ENCODE results near the gene IFT81.
"Not testable (repeated sequence)": the region's sequence is repeated elsewhere in the genome, so short reads cannot be mapped to it uniquely, and the experiment has no call there.

Gene IFT81

DNA sequence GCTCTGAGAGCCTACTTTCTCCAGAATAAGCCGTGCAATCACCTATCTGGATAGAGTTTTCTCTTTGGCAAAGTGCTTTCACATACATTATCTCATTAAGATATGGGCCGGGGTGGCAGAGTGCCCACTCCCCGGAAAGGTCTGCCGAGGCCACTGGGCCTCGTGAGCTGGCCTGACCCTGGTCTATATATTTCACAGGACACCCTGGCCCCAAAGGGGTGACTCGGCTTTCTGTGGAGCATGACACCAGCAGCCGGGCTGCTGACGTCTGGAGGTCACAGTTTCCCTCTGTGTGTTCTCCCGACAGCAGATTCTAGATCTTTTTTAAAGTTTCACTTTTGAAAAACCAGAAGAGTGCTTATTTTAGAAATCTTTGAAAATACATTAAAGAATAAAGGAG, 129.0 kb downstream of the IFT81 start:
- H3K27ac ChIP-seq (ENCODE audit: low read length): no peak overlapping the region
- no peaks in the 10 kb centered on the region for H3K4me1 ChIP-seq (ENCODE audit: insufficient read depth, low read length)
- no peaks in the 10 kb centered on the region for H3K9me3 ChIP-seq (ENCODE audit: insufficient read depth, low read depth, low read length)
- H3K27me3 ChIP-seq (ENCODE audit: insufficient read depth, low read length): no peaks in the 10 kb centered on the region
- no peaks in the 10 kb centered on the region for H3K36me3 ChIP-seq (ENCODE audit: insufficient read depth, low read depth, low read length)
- no peak overlapping the region for H3K9ac ChIP-seq (ENCODE audit: low read depth, low read length)
- H3K4me3 ChIP-seq (ENCODE audit: low read length): no peak overlapping the region

DNA sequence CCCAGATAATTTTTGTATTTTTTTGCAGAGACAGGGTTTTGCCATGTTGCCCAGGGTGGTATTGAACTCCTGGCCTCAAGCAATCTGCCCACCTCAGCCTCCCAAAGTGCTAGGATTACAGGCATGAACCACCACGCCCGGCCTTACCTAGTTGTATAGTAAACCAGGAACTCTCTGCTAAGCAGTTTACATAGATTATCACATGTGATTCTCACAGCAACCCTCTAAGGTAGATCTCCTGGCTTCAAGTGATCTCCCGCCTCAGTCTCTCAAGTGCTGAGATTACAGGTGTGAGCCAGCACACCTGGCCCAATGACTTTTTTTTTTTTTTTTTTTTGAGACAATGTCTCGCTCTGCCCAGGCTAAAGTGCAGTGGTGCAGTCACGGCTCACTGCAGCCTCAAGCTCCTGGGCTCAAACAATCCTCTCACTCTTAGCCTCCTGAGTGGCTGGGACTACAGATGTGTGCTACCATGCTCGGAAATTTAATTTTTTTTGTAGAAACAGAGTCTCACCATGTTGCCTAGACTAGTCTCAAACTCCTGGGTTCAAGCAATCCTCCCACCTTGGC, 130.9 kb downstream of the IFT81 start:
- no peak overlapping the region for H3K4me3 ChIP-seq (ENCODE audit: low read length)
- H3K27ac ChIP-seq (ENCODE audit: low read length): no peak overlapping the region
- no peaks in the 10 kb centered on the region for H3K9me3 ChIP-seq (ENCODE audit: insufficient read depth, low read depth, low read length)
- H3K36me3 ChIP-seq (ENCODE audit: insufficient read depth, low read depth, low read length): no peaks in the 10 kb centered on the region
- no peaks in the 10 kb centered on the region for H3K4me1 ChIP-seq (ENCODE audit: insufficient read depth, low read length)
- no peaks in the 10 kb centered on the region for H3K27me3 ChIP-seq (ENCODE audit: insufficient read depth, low read length)
- H3K9ac ChIP-seq (ENCODE audit: low read depth, low read length): no peak overlapping the region

DNA sequence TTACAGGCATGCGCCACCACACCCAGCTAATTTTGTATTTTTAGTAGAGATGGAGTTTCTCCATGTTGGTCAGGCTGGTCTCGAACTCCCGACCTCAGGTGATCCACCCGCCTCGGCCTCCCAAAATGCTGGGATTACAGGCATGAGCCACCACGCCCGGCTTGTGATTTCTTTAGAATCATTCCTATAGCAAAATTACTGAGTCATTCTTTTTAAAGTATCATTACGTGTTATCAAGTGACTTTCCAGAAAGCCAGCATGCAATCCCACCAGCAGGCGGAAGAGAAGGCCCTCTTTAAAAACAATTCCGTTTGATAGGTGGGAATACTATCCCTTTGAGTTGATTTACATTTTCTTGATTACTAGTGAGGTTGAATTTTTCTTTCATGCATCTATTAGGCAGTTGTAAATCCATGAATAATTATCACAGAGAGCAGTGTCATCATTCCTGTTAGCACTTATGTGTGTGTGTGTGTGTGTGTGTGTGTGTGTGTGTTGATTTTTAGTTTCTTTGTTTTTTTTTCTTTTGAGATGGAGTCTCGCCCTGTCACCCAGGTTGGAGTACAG, 131.8 kb downstream of the IFT81 start:
- H3K4me1 ChIP-seq (ENCODE audit: insufficient read depth, low read length); H3K9me3 ChIP-seq (ENCODE audit: insufficient read depth, low read depth, low read length); H3K9ac ChIP-seq (ENCODE audit: low read depth, low read length); H3K27me3 ChIP-seq (ENCODE audit: insufficient read depth, low read length); H3K4me3 ChIP-seq (ENCODE audit: low read length); H3K36me3 ChIP-seq (ENCODE audit: insufficient read depth, low read depth, low read length); H3K27ac ChIP-seq (ENCODE audit: low read length): not testable (repeated sequence)

DNA sequence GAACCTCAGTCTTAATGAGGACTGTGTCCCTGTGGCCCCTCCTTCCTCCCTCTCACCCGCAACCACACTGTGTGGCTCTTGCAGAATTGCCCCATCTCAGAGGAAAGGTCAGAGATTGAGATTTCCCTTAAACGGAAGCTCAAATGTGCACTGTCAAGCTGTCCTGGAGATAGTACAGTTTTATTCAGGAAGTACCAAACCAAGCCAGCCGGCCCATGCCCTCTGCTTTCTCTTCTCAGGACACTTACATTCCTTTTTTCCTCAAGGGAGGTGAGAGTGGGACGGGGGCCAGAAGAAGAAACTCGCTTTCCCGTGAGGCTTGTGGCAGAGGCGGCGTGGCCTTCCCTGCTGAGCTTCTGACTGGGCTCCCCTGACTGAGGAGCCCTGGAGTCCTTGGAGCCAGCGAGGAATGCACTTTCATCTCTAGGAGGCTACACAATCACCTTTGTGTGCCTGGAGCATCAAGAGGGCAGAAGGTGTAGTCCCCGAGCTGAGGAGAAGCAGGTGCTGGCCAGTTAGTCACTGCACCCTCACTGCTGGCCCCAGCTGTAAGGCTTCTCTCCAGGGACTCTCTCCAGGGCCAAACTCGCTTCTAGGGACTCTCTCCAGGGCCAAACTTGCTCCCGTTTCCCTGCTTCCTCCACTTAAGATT, 132.7 kb downstream of the IFT81 start:
- no peaks in the 10 kb centered on the region for H3K36me3 ChIP-seq (ENCODE audit: insufficient read depth, low read depth, low read length)
- no peak overlapping the region for H3K9ac ChIP-seq (ENCODE audit: low read depth, low read length)
- H3K27ac ChIP-seq (ENCODE audit: low read length): no peak overlapping the region
- no peaks in the 10 kb centered on the region for H3K9me3 ChIP-seq (ENCODE audit: insufficient read depth, low read depth, low read length)
- H3K4me3 ChIP-seq (ENCODE audit: low read length): no peak overlapping the region
- no peaks in the 10 kb centered on the region for H3K27me3 ChIP-seq (ENCODE audit: insufficient read depth, low read length)
- H3K4me1 ChIP-seq (ENCODE audit: insufficient read depth, low read length): no peaks in the 10 kb centered on the region

DNA sequence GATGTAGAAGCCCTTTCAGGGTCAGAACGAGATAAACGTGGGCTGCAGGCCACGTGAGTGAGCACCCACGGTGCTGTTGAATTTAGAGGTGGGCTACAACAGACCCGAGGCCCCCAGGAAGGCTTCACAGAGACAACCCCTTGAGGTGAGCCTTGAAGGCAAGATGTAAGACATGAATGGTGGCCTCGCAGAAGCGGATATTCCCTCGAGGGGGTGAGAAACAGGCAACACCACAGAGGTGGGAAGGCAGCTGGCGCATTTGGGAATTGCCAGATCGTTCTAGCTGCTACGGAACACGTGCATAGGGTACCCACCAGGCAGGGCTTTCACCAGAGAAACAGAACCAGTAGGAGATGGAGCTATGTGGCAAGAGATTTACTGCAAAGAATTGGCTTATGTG, 134.3 kb downstream of the IFT81 start:
- no peaks in the 10 kb centered on the region for H3K4me1 ChIP-seq (ENCODE audit: insufficient read depth, low read length)
- H3K27me3 ChIP-seq (ENCODE audit: insufficient read depth, low read length): no peaks in the 10 kb centered on the region
- H3K9ac ChIP-seq (ENCODE audit: low read depth, low read length): no peak overlapping the region

DNA sequence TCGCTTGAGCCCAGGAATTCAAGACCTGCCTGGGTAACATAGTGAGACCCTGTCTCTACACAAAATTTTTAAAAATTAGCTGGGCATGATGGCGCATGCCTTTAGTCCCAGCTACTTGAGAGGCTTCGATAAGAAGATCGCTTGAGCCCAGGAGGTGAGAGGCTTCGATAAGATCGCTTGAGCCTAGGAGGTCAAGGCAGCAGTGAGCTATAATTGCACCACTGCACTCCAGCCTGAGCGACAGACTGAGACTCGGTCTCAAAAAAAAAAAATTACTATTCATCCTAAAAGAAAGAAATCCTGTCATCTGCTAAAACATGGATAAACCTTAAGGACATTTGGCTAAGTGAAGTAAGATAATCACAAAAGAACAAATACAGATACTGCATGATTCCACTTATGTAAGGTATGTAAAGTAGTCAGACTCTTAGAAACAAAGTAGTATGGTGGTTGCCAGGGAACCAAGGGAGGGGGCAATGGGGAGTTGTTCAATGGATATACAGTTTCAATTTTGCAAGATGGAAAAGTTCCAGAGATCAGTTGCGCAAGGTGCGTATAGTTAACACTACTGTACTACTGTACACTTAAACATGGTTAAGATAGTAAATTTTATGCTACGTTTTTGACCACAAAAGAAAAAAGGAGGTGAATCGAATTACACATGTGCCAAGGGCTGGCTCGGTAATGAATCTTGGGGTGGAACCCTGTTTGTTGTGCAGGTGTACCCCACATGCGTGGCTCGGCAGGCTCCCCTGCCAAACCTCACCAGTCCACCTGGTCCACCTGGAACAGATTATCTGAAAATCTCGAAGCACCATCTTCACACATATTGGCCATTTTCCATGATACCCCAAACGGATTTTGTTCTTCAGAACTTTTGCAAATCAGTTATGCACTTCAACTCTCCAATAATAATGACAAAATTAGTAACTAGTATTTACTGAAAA, 138.6 kb downstream of the IFT81 start:
- Histone ChIP-seq H3K9ac (ENCODE audit: low read depth, low read length) (no peak overlapping the region), H3K4me1 (ENCODE audit: insufficient read depth, low read length) (peaks cover 5% of the 10 kb centered on the region)

More for the DNA sequence above, 134.3 kb downstream of the IFT81 start:
- no peaks in the 10 kb centered on the region for H3K36me3 ChIP-seq (ENCODE audit: insufficient read depth, low read depth, low read length)
- no peaks in the 10 kb centered on the region for H3K9me3 ChIP-seq (ENCODE audit: insufficient read depth, low read depth, low read length)
- H3K4me3 ChIP-seq (ENCODE audit: low read length): no peak overlapping the region
- H3K27ac ChIP-seq (ENCODE audit: low read length): no peak overlapping the region

DNA sequence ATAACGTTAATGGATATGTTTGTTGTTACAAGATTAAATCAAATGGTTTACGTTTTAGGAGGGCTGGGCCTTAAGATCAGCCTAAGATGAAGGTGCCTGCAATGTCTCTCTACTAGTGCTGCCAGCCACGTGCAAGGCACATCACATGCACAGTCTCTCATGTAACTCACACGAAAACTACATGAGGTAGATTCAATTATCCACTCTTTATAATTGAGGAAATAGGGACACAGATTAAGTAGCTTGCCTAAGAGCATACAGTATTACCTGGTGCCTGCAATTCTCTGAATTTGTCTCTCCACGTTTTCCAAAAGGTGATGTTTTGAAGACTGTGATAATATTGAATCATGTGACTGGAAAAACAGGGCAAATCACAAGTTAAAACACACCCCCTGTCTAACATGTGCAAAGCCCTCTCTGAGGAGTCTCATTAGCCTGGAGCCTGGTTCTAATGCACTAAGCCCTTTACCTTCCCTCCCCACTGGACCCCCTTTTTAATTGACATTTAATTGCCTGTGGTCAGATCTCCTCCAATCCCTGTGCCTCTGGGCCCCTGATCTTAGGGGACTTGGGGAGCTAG, 142.3 kb downstream of the IFT81 start:
- H3K27ac ChIP-seq (ENCODE audit: low read length): no peak overlapping the region

More for the DNA sequence above, 138.6 kb downstream of the IFT81 start:
- H3K9me3 ChIP-seq (ENCODE audit: insufficient read depth, low read depth, low read length): no peaks in the 10 kb centered on the region
- no peaks in the 10 kb centered on the region for H3K36me3 ChIP-seq (ENCODE audit: insufficient read depth, low read depth, low read length)
- no peaks in the 10 kb centered on the region for H3K27me3 ChIP-seq (ENCODE audit: insufficient read depth, low read length)
- H3K27ac ChIP-seq (ENCODE audit: low read length): no peak overlapping the region
- no peak overlapping the region for H3K4me3 ChIP-seq (ENCODE audit: low read length)

DNA sequence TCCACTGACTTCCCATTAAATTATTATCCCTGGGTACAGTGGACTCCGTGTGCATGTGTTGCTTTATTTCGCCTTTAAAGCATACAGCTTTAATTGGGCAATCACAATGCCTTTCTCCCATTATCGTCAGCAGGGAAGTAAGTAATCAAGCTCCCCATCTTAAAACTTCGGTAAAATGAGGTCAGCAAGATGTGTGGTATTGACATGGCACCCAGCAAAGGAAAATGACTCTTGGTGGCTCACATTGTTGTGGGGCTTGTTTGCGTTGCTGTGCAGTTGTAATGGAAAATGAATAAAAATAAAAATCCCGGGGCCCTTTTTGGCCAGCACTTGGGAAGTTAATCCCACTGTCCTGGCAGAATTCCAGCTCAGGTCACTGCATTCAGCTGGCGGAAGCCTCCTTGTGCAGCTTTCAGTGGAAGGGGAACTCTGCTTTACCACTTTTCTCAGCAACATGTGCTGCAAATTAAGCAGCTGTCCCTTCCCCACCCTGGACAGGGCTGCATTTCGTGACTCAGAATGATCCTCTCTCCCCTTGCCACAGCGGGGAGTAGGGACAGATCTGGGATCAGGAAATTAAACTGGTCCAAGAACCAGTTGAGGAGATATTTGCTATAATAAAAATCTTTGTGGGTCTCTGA, 142.9 kb downstream of the IFT81 start:
- no peaks in the 10 kb centered on the region for H3K9me3 ChIP-seq (ENCODE audit: insufficient read depth, low read depth, low read length)
- peaks cover 21% of the 10 kb centered on the region for H3K4me1 ChIP-seq (ENCODE audit: insufficient read depth, low read length)
- H3K9ac ChIP-seq (ENCODE audit: low read depth, low read length): no peak overlapping the region; the same call in none of the 2 replicates
- H3K36me3 ChIP-seq (ENCODE audit: insufficient read depth, low read depth, low read length): no peaks in the 10 kb centered on the region
- H3K27ac ChIP-seq (ENCODE audit: low read length): no peak overlapping the region
- no peaks in the 10 kb centered on the region for H3K27me3 ChIP-seq (ENCODE audit: insufficient read depth, low read length)
- no peak overlapping the region for H3K4me3 ChIP-seq (ENCODE audit: low read length)

More for the DNA sequence above, 142.3 kb downstream of the IFT81 start:
- no peak overlapping the region; the same call in 1 of the 2 replicates for H3K9ac ChIP-seq (ENCODE audit: low read depth, low read length)
- no peaks in the 10 kb centered on the region for H3K9me3 ChIP-seq (ENCODE audit: insufficient read depth, low read depth, low read length)
- peaks cover 21% of the 10 kb centered on the region for H3K4me1 ChIP-seq (ENCODE audit: insufficient read depth, low read length)
- H3K27me3 ChIP-seq (ENCODE audit: insufficient read depth, low read length): no peaks in the 10 kb centered on the region
- H3K4me3 ChIP-seq (ENCODE audit: low read length): no peak overlapping the region
- no peaks in the 10 kb centered on the region for H3K36me3 ChIP-seq (ENCODE audit: insufficient read depth, low read depth, low read length)

All from iPS-20b (cell line).